ENCODE results near the gene PDE4D.
A peak's percentile ranks its signal among the peaks of the same experiment; 100 is the strongest.

Gene PDE4D

DNA sequence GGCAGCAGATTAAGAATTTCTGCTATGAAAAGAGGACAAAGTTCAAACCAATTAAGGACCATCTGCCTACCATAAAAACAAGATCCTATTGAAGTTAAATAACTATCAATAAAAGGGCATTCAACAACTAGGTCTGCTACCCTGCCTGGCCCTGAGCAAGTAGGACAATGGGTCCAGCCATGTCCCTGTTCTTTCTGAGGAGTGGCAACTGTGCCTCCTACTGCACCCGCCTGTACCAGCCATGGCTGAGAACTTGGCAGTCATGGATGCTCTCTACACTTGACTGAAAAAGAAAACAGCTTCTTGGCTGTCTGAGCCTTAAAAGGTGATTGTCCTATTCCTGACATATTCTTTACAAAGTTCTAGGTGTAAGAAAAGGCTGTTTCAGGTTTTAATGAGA is 652.4 kb downstream of the PDE4D start:
- DNase-seq (ENCODE audit: low read depth in 2 of 3, low spot score in 1 of 3) = no peak

- peak in 1 of 3 donors; percentile 17 for DNase-seq (ENCODE audit: low read depth in 2 of 3, low spot score in 1 of 3)
Observed at GRCh38 chr5:59238126-59238902, 655.2 kb downstream of the PDE4D start.

- no peak for DNase-seq (ENCODE audit: low read depth in 2 of 3, low spot score in 1 of 3)
Observed at GRCh38 chr5:59236986-59237385, 656.5 kb downstream of the PDE4D start.

GRCh38 chr5:59236448-59236847 is 657.1 kb downstream of the PDE4D start:
- DNase-seq (ENCODE audit: low read depth in 2 of 3, low spot score in 1 of 3) = no peak

DNA sequence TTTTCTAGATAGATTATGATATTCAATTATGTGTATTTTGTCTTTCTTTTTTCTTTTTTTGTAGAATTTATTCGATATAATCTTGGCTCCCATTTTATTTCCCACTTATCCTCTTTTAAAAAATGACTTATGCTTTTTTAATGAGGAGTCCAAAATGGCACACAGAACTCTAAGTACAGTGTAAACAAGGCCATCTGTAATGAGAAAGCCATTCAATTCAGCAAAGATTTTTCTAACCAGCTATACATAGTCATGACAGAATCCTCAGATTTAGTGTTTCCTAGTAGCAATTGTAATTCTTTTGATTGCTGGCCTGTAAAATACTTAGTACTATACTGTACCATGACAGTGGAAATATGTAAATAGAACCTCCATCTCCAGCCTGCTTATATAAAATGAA is 659.3 kb downstream of the PDE4D start:
- DNase-seq (ENCODE audit: low read depth in 2 of 3, low spot score in 1 of 3) = no peak

GRCh38 chr5:59231221-59231931 is 662.1 kb downstream of the PDE4D start:
- no peak for DNase-seq (ENCODE audit: low read depth in 2 of 3, low spot score in 1 of 3)

GRCh38 chr5:59222687-59223511 is 670.6 kb downstream of the PDE4D start:
- no peak for DNase-seq (ENCODE audit: low read depth in 2 of 3, low spot score in 1 of 3)

- DNase-seq (ENCODE audit: low read depth in 2 of 3, low spot score in 1 of 3) = no peak
Observed at GRCh38 chr5:59221769-59222168, 671.8 kb downstream of the PDE4D start.

- DNase-seq (ENCODE audit: low read depth in 2 of 3, low spot score in 1 of 3) = no peak
Observed at GRCh38 chr5:59218424-59219045, 675.0 kb downstream of the PDE4D start.

DNA sequence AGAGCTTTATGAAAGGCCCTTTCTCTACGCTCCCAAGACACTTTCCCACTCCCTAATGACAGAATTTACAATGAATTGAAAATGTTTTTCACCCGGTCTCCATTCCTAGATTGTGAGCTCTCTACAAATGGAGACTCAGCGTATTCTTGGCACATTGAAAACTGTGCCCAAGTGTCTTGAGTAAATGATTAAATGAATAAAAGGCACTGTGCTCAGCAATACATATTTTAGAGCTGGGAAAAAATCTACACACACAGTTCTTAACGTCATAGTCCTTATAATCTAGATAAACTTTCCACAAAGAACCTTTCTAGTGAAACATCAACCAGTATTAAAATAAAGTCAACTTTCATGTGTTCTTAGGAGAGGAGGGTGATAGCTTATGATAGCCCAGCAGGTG is 676.7 kb downstream of the PDE4D start:
- DNase-seq (ENCODE audit: low read depth in 2 of 3, low spot score in 1 of 3) = no peak

DNA sequence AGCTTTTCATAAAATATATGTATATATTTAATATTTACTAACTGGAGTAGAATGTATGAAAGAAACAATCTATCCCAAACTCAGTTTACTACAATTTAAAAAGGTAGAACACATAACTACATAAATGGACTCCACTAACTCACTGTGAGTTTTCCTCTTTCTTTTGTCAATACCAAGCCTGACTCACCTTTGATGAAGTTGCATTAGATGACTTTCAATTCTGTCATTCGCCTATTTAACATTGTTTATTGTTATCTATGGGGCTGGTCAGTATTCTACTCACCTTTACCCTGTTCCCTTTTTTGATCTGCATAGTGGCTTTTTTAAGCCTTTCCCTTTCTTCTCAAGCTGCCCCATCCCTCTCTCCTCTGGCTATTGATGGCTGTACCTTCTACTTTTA is 680.9 kb downstream of the PDE4D start:
- DNase-seq (ENCODE audit: low read depth in 2 of 3, low spot score in 1 of 3) = no peak

DNA sequence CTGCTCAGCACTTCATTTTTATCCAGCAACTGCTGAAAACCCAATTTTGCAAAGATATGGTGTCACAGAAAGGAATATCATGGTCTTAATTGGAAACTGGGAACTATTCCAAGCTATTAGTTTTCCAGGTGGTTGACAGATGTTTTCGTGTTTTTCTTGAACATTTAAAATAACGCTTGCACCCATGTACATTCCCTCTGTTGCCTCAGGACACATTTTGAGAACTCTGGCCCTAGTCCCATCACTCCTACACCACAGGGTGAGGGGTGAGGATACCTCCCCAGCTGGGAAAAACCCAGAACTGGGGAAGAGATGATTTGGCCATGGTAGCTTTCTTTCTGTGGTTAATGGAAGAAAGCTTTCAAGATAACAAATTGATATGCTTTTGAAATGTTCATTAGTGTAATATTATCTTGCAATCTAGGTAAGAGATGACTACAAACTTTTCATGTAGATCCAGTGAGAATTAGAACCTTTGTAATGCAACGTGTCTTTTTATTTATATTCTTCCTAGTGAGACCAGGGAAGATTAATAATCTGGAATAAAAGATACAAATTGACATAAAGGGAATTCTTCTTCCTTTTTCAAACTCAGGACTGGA is 683.7 kb downstream of the PDE4D start:
- DNase-seq (ENCODE audit: low read depth in 2 of 3, low spot score in 1 of 3) = no peak

- DNase-seq (ENCODE audit: low read depth in 2 of 3, low spot score in 1 of 3) = no peak
Observed at GRCh38 chr5:59208474-59208873, 685.1 kb downstream of the PDE4D start.

DNA sequence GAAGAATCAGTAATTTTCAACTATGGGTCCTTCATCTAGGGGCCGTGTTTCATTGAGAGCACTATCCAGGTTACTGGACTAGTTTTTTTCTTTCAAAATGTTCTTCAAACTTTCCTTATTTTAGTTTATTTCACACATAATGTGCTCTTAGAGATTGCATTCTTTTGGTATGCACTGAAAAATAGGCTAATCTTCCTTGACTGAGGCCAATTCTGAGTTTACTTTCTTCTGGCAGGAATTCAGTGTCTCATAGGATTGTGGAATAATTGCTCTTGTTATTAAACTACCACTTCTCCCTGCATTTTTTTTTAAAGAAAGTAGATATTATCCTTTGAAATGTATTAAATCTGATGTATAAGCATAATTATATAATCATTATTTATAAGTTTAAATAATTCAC is 686.1 kb downstream of the PDE4D start:
- DNase-seq (ENCODE audit: low read depth in 2 of 3, low spot score in 1 of 3) = no peak

DNA sequence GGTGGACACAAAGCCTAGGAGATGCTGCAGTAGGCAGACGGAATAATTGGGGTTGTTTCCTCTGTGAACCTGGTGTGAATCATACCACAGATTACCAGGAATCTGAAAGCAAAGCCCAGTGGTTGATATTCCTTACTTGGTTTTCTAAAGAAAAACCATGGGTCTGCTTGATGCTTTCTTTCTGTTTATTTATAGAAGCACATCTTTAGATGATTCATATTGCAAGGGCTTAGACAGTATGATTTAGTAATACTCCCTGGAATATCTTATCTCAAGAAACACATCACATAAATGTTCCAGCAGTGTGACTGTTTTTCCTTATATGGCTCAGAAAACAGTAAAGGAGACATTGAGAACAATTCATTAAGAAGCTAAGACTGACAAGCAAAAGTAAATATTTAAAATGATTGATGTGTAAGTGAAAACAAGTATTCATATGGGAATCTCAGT is 687.4 kb downstream of the PDE4D start:
- DNase-seq (ENCODE audit: low read depth in 2 of 3, low spot score in 1 of 3) = no peak

DNA sequence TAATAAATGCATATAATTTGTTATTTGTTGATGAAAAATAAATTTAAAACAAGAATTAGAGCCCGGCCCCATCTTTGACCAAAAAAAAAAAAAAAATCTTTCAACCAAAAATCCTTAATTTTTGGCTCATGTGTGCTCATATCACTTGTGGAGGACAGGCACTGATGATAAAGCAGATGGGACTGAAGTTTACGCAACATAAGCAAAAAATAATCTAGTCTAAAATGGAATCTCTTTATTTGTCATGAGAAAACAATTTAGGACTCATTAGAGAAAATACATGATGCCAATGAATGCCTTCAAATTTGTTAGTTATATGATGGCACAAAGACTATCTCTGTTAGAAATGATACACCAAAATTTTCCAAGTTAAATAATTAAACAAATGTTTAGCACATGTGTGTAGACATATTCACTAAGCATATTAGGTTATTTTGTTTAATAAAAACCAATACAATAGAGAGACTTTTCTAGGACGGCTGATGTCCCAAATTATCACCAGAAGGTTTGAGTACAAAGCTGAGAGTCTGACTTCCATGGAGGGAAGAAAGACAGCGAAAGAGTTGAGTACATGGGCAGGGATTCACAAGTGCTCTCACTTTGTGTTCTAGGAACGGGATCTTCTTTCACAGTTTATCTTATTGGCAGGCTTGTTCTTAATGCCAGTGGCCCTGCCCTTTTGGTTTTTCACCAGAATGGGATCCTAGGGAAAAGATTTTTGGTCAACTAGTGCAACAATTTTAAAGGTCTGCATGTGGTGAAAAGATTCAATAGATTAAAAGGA is 689.2 kb downstream of the PDE4D start:
- DNase-seq (ENCODE audit: low read depth in 2 of 3, low spot score in 1 of 3) = no peak

DNA sequence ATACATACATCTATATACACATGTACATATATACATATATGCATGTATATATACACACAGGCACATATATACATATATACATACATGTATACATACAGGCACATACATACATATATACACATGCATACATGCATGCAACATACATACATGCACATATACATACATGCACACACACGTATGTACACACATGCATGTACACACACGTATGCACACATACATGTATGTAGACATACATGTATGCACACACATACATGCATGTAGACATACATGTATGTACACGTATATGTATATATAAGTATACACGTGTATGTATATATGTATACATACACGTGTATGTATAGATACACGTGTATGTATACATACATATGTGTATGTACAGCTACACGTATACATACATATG is 693.7 kb downstream of the PDE4D start:
- DNase-seq (ENCODE audit: low read depth in 2 of 3, low spot score in 1 of 3) = no peak

DNA sequence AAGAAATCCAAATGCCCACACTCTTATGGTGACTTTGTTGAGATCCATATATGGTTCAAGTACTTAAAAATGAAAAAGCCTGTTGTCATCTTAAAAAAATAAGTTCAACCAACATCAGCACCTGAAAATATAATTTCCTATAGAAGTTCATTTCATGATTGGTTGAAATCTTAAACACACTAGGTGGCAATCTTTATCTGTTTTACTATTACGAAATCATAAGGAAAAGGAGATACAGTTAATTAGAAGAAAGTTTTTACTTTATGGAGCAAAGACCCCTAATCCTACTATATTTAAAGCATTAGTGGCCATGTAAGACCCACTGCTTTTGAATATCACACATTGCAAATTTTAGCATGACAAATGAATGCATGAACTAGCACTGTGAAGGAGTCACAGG is 694.7 kb downstream of the PDE4D start:
- DNase-seq (ENCODE audit: low read depth in 2 of 3, low spot score in 1 of 3) = no peak

DNA sequence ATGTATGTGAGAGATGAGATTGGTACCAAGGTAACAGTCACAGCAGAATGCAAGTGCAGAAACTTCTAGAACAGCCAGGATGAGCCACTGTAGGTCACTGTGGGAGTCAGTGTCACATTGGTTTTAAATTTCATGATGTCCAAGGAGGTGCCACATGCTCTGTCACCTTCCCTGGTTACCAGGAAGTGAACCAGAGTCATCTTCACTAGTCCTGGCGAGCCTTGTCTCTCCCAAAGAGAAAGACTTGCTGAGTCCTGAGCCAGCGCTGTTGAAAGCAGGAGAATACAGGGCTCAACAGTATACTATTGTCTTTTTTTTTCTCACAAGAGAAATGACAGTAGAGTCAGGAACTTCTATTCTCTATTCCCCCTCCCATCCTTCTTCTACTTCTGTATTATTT is 695.2 kb downstream of the PDE4D start:
- no peak for DNase-seq (ENCODE audit: low read depth in 2 of 3, low spot score in 1 of 3)

DNA sequence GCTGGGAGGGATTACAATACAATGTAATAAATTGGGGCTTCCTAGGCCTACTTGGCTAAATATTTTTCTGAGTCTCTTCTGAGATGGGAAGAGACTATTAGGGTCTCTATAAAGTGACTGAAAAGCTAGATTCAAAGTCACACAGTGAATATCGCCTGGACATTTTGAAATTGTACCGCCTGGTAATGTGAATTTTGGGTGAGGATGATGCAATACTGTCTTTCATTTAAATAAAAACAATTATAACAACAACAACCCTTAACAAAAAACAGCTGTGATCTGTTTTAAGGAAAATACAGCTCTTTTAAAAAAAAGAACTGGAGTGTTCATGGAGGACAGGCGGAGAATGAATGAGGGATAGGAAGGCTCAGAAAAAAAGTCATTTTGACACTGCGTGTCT is 695.6 kb downstream of the PDE4D start:
- DNase-seq (ENCODE audit: low read depth in 2 of 3, low spot score in 1 of 3) = no peak

Data from stimulated activated CD4-positive, alpha-beta T cell treated with anti-CD3 and anti-CD28 coated beads, Interleukin-12 subunit alpha, Interleukin-12 subunit beta, amount 100 ng/mL, for 48 hours (primary cell).